ENCODE results near the gene SETD3.

DNA sequence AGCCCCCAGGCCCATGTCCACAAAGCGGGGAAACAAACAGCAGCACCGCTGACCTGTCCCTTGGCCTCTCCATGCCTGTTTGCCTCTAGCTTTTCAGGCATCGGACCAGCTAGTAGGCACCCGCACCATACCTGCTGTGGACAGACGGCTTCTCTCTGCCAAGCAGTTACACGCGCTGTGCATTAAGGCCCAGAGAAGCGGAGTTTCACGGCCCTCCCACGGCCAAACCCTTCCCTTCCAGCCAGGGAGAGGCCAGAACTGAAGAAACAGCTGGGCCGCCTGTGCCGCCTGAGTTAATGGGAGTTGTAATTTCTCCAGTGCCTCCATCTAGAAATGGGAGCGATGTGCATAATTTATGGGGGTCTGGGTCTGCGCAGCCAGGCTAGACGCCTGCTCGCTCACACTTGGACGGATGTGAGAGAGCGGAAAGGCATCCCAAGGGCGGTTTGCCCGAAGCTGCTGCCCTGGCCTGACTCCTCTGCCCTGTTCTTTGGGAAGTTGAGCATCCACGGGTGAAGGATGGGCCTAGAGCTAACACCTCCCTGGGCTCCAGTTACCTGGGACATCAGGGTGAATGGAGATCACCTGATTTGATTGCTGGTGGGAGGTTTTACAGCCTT lies 119.0 kb downstream of the SETD3 start:
- TF ChIP-seq, protein P1, sequence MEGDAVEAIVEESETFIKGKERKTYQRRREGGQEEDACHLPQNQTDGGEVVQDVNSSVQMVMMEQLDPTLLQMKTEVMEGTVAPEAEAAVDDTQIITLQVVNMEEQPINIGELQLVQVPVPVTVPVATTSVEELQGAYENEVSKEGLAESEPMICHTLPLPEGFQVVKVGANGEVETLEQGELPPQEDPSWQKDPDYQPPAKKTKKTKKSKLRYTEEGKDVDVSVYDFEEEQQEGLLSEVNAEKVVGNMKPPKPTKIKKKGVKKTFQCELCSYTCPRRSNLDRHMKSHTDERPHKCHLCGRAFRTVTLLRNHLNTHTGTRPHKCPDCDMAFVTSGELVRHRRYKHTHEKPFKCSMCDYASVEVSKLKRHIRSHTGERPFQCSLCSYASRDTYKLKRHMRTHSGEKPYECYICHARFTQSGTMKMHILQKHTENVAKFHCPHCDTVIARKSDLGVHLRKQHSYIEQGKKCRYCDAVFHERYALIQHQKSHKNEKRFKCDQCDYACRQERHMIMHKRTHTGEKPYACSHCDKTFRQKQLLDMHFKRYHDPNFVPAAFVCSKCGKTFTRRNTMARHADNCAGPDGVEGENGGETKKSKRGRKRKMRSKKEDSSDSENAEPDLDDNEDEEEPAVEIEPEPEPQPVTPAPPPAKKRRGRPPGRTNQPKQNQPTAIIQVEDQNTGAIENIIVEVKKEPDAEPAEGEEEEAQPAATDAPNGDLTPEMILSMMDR (conservative IDR thresholded peaks at IDR 0.05; ENCODE audit: low read depth in 2 of 2) = no peak
- TF ChIP-seq EZH2 (IDR thresholded peaks at IDR 0.05; ENCODE audit: low read depth, unreplicated experiment) = no peak
- TF ChIP-seq, protein P2, sequence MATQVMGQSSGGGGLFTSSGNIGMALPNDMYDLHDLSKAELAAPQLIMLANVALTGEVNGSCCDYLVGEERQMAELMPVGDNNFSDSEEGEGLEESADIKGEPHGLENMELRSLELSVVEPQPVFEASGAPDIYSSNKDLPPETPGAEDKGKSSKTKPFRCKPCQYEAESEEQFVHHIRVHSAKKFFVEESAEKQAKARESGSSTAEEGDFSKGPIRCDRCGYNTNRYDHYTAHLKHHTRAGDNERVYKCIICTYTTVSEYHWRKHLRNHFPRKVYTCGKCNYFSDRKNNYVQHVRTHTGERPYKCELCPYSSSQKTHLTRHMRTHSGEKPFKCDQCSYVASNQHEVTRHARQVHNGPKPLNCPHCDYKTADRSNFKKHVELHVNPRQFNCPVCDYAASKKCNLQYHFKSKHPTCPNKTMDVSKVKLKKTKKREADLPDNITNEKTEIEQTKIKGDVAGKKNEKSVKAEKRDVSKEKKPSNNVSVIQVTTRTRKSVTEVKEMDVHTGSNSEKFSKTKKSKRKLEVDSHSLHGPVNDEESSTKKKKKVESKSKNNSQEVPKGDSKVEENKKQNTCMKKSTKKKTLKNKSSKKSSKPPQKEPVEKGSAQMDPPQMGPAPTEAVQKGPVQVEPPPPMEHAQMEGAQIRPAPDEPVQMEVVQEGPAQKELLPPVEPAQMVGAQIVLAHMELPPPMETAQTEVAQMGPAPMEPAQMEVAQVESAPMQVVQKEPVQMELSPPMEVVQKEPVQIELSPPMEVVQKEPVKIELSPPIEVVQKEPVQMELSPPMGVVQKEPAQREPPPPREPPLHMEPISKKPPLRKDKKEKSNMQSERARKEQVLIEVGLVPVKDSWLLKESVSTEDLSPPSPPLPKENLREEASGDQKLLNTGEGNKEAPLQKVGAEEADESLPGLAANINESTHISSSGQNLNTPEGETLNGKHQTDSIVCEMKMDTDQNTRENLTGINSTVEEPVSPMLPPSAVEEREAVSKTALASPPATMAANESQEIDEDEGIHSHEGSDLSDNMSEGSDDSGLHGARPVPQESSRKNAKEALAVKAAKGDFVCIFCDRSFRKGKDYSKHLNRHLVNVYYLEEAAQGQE (IDR thresholded peaks at IDR 0.05; ENCODE audit: unreplicated experiment) = no peak
- TF ChIP-seq EZH2phosphoT487 (IDR thresholded peaks at IDR 0.05; ENCODE audit: unreplicated experiment) = no peak
